HG03571 (cell line): Measurements from ENCODE around the gene LMO3.
"Not testable (repeated sequence)": the region's sequence is repeated elsewhere in the genome, so short reads cannot be mapped to it uniquely, and the experiment has no call there.

Experiments
- ATAC-seq: cut with Tn5 transposase; IDR thresholded peaks from one replicate; pipeline ENCODE4 v1.9.1; 2021; ENCODE audit not compliant: unreplicated experiment

Gene LMO3

DNA sequence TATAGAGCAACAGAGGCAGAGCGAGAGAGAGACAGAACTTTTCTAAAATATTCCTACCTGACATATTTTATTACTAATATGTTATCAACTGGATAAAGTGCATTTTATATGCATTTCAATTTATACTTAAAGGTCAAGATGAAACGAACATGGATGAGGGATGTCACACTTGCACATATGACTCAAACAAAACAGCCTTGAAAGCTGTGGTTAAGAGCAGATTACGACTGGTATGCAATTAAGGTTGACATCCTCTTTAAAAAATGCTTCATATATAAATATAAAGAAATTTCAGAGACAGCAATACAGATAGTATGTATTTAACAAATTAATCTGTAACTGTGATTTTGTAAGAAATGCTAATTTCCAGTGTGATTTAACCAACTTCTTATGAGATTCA lies 52.5 kb downstream of the LMO3 start:
- ATAC-seq: no peak

DNA sequence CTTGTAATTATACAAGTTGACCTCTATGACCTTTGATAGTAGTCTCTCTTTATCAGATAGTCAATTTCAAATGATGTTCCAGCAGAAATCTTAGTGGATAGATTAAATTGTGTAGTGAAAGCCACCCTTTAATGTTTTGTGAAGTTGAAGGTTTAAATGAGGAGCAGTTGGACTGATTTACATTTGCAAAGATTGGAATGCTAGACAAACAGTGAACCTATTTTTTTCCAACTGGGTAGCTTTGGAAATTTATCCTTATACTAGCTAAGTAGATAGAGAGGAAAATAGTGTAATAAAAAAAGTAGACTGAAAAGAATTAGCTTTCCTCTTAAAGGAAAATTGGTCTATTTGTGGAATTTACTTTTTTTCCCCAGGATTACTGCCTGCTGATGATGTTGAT lies 53.7 kb downstream of the LMO3 start:
- no peak for ATAC-seq

DNA sequence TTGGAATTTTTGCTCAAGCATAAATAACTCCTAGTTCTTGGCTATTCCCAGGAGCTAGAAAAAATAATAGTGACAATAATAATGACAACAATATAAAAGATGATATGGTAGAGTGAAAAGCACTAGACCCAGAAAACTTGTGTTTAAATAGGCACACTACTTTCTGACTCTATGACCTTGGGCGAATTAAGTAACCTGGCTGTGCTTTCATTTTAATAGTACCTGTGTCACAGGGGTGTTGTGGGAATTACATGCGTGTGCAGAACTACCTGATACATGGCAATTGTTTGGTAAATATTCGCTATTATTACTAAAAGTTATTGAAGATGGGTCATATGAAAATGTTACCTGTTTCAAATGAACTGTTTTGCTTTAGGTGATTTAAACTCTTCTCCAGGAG lies 60.1 kb downstream of the LMO3 start:
- no peak for ATAC-seq

DNA sequence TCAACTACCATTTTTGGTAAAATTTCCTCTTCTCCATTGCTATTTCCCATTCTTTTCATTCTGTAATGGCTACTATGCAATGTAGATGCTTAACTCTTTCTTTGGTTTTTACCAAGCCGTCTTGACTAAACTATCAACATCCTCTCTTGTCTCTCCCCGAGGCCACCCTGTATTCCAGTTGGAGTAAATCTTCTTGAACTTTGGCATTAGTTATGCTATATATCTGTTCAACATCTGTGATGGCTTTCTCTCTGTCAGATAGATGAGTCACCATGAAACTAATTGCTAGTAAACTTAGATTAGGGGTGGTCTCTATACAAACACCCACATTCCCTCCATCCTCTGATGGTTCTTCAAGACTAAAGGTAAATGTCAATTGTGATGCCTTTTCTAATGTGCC lies 63.4 kb downstream of the LMO3 start:
- ATAC-seq: no peak

DNA sequence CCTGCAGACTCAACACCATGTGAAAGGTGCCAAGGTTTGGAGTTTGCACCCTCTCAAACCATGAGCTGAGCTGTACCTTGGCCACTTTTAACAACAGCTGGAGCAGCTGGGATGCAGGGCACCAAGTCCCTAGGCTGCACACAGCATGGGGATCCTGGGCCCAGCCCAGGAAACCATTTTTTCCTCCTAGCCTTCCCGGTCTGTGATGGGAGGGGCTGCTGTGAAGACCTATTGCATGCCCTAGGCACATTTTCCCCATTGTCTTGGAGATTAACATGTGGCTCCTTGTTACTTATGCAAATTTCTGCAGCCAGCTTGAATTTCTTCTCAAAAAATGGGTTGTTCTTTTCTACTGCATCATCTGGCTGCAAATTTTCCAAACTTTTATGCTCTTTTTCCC lies 68.3 kb downstream of the LMO3 start:
- not testable (repeated sequence) for ATAC-seq

DNA sequence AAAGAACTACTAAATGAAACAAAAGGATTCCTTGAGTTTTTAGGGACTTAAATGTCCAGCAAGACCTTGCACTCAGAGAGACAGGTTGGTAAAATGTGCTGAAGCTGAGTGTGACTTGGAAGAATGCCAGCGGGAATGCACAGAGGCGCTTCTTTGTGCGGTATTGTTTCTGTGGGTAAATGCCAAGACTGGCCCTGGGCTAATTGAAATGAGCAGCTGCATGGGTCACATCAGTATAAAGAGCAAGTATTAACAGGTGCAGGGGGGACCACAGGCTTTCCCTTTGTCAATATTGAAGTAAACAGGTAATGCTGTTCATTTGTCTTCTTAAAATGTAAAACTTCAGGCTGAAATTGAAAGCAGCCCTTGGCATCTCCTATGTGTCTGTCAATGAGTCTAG lies 74.3 kb downstream of the LMO3 start:
- ATAC-seq: no peak

DNA sequence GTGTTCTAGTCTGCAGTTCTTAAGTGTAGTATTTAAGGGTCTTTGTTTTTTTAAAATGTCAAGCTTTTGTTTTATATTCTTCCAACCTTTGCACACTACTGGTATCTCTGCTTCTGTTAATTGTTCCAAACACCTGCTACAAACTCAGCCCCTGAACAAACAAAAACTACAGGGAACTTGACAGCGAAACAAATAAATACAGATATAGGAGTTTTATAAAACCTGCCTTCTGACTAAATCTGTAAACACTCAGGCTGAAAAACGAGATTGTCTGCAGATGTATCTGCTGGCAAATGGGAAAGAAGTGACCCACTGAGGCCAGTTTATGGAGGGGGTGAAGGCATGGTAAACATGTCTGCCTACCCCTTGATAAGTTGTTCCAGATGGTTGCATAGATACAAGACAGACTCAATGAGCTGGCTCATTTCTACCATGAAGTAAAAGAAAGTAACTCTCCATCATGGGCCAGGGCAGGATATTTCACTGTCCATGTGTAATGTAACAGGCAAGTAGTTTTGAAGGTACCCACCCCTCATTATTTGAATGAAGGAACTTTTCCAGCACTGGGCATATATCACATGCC lies 75.6 kb downstream of the LMO3 start:
- ATAC-seq: no peak

DNA sequence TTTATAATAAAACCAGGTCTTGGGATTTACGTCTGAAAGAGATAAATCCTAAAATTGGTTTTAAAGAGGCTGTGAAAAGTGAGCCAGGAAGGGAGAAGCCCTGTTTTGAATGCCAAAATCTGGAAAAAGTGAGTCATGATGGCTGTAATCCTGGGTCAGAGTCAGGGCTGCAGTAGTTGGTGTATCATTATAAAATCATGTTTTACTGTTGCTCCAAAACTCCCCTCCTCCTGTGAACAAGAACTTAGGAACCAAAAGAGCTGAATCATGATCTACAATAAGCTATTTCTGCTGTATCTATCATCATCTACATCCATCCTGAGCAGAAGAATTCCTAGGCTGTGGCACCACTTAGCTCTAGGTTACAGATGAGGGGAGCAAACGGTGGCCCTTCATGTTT lies 79.3 kb downstream of the LMO3 start:
- ATAC-seq: no peak

DNA sequence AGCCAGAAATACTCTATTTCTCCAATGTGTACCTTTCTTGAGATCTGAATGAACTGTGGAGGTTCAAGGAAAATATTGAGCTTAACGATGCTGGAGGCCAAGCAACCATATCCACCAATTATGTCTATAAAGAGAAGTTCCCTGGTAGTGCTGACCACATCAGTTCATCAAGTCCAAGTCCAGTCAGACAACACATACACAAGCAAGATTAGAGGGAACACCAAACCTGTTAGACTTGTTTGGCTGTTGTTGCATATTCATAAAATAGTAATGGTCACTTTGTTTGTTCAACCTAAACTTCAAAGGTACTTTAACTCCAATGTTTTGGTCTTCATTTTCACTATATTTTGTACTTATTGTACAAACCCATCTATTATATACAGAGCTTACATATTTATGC lies 81.6 kb downstream of the LMO3 start:
- ATAC-seq: no peak

DNA sequence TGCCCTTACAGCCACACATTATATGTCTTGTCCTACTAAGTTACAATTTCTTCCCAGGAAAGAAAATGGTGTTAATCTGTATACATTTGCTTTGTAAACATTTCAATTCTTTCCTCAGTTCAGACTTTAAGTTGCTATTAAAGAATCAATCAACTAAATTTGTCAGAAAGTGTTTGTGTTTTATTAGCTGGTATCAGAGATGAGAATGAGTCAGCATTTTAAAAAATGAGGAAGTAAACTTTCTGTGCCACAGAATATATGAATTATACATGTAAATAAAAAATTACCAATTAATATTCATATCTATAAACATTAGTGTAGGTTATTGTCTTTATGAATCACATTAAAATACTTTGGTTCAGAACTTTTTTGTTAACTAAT lies 82.0 kb downstream of the LMO3 start:
- no peak for ATAC-seq

DNA sequence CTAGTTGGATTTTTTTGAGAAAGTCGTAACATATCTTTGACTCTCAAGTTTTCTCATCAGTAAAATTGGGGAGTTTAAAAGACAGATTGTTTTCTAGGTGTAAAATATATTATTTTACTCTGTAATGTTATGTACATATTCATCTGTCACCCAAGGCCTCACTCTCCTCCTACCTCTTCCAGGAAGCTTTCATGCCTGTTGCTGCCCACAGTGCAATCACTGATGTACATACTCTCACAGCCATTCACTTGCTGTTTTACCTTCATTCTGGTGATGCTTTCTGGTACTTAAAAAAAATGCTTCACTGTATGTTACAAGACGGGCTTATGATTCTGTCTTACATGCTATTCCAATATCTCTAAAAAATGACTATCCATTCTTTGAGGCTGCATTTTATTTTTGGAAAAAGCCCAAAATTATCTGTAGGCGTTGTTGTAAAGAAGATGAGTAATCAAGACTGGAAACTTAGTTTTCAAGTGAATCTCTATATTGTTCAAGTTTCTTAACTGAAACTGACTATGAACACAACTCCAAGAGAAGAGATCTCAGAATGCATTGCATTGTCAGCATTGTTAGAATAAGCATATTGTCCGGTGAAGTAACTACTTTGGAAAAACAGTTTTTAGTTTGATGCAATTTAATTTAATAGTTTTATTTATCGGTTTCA lies 82.5 kb downstream of the LMO3 start:
- no peak for ATAC-seq

DNA sequence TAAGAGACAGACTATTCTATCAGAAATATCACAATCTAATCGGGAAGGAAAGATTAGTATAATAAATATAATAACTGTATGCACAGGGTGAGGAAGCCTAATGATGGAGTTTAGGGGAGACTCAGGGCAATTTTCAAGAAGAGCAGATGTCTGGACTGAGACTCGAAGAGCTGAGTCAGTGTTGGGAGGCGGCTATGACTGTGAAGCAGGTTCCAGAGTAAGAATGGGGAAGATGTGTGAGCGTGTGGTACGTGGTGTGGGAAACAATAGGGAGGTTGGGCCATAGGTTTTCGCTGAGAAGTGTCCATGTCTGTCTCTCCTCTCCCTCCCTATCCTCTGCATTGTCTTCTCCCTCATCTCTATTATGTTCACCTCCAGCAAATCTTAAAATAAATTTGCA lies 85.6 kb downstream of the LMO3 start:
- no peak for ATAC-seq

DNA sequence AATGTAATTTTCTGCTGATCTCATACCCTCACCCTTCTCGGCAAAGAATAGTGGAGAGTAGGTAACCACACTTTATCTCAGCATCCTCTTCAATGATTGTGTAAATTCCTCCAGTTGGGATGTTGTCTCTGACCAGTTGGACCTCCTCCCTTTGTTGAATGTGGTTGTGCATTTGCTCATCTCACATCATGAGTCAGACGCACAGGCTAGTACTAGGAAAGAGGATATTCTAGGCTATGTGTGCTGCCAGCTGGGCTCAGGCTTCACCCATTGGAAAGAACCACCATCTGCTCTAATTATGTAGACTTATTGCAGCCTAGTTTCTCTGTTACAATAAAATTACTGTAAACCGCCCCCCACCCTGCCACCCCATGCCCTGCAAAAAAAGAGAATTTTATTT lies 90.3 kb downstream of the LMO3 start:
- ATAC-seq: no peak

DNA sequence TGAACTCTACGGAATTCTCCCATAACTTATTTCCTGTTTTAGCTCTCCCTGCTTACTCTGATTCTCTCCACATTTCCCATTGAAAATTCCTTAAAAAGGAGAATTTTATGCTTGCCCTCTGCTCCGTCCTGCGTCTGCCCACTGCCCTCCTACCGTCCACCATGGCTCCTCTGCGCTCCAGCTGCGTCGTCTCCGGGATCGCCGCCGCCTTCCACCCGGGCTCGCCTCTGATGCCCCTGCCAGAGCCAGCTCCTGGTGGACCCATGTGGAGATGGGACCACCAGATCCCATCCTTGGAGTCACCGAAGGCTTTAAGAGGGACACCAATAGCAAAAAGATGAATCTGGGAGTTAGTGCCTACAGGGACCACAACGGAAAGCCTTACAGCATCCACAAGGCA lies 92.7 kb downstream of the LMO3 start:
- ATAC-seq: no peak

DNA sequence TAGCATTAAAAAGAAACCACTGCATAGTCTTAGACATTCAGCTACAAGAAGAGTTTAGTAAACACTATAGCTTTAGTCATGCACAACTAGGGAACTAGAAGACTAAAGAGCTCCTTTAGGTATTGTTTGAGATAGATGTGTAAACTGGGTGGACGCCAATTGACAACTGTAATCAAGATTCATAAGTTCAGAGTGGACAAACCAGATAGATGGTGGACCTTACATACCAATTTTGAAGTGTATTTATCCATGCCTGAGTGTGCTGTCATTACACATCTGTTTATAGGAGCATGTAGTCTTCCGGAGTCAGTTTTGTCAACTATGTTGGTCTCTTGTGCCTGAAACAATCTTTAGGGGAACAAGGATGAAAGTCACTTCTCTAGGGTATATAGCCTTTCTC lies 96.6 kb downstream of the LMO3 start:
- ATAC-seq: no peak

DNA sequence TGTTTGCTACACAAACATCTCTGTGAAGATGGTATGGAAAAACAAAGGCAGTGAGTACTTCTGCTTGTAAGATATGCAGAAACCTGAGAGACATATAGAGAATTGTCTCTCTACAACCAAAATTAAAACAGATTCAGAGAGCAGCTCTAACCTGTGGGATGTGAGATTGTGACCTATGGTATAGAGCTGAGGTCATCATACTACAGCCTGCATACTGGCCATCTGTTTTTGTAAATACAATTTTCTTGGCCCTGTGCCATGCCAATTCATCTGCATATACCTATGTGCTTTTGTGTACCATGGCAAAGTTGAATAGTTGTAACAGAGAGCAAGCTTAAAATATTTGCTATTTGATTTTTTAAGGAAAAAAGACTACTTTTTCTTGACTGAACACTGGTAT lies 99.6 kb downstream of the LMO3 start:
- ATAC-seq: no peak

DNA sequence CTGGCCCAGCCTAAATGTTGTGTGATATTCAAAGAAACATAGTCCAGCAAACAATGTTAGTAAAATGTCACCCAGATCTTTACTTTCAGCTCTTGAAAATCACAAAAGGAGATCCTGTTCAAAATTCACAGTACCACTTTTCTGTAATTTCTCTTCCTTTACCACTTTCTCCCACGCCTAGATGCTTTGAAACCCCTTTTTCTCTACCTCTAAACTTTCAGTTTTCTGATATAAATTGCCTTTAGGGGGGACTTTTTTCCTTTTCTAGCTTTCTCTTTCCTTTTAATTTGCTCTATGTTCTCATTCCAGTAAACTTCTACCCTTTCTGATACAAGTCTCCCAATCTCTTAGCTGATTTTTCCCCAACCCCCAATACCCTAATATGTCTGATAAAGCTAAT lies 101.8 kb downstream of the LMO3 start:
- no peak for ATAC-seq

DNA sequence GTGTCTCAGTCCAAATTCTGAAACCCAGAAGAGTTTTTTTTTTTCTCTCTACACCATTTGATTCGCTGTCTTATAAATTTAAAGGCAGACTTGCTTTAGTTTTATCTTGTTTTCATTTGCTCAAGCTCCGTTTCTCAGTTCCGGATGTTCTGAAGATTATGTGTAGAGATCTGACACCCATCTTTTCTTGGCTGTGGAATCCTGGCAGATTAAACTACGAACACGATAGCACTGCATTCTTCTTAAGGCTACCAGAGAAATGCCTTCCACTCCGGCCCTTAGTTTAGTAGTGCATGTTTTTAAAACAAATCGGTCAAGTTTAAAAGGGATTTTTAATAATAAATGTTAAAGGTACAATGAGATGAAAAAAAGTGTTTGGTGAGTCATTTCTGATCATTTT lies 106.4 kb downstream of the LMO3 start:
- no peak for ATAC-seq
